Loucy (cell line): Measurements from ENCODE around the gene ATP1B2.

Source experiments
- H2AFZ ChIP-seq: fragments of 200-600 bp; sonication (generic); 2 replicates; pipeline ENCODE4 v1.6.0; 2016; ENCODE audit warnings: antibody characterized with exemption, mild to moderate bottlenecking, low read length, moderate library complexity
- H3F3A ChIP-seq: fragments of 200-600 bp; 2 replicates; pipeline ENCODE4 v1.6.0; 2016; ENCODE audit warnings: antibody characterized with exemption, low read depth, mild to moderate bottlenecking
- H3K27me3 ChIP-seq: fragments of 200-600 bp; sonication (generic); 2 replicates; pipeline ENCODE4 v1.6.1; 2014; ENCODE audit warnings: low read length, mild to moderate bottlenecking; ENCODE audit not compliant: insufficient read depth, poor library complexity, severe bottlenecking
- H3K36me3 ChIP-seq: fragments of 200-600 bp; sonication (generic); 2 replicates; pipeline ENCODE4 v1.6.1; 2016; ENCODE audit warnings: low read length; ENCODE audit not compliant: insufficient read depth
- H3K4me1 ChIP-seq: fragments of 200-600 bp; sonication (generic); 2 replicates; pipeline ENCODE4 v1.5.1; 2014; ENCODE audit warnings: low read length, mild to moderate bottlenecking; ENCODE audit not compliant: insufficient read depth, poor library complexity, severe bottlenecking
- H3K4me2 ChIP-seq: fragments of 200-600 bp; sonication (generic); 2 replicates; pipeline ENCODE4 v1.6.0; 2014; ENCODE audit warnings: antibody characterized with exemption, low read length, low read depth, mild to moderate bottlenecking; ENCODE audit not compliant: poor library complexity, severe bottlenecking
- H3K4me3 ChIP-seq: fragments of 200-600 bp; sonication (generic); 2 replicates; pipeline ENCODE4 v1.5.1; 2014; ENCODE audit warnings: low read length, mild to moderate bottlenecking, mixed read lengths; ENCODE audit not compliant: poor library complexity, severe bottlenecking
- H3K79me2 ChIP-seq: fragments of 200-600 bp; sonication (generic); 2 replicates; pipeline ENCODE4 v1.6.1; 2014; ENCODE audit warnings: low read length; ENCODE audit not compliant: insufficient read depth
- H3K9ac ChIP-seq: fragments of 200-600 bp; sonication (generic); 2 replicates; pipeline ENCODE4 v1.6.0; 2014; ENCODE audit warnings: mild to moderate bottlenecking, low read depth, low read length, moderate library complexity; ENCODE audit not compliant: poor library complexity, severe bottlenecking
- H3K9me2 ChIP-seq: fragments of 200-600 bp; sonication (generic); replicated peaks from 2 replicates; pipeline ENCODE4 v1.6.1; 2016; ENCODE audit warnings: low read depth, low read length, mixed read lengths
- H3K9me3 ChIP-seq: fragments of 200-600 bp; sonication (generic); 2 replicates; pipeline ENCODE4 v1.6.1; 2014; ENCODE audit warnings: mild to moderate bottlenecking, antibody characterized with exemption, low read length, low read depth; ENCODE audit not compliant: insufficient read depth
- H4K20me1 ChIP-seq: fragments of 200-600 bp; sonication (generic); 2 replicates; pipeline ENCODE4 v1.6.0; 2014; ENCODE audit warnings: antibody characterized with exemption, low read length, mild to moderate bottlenecking; ENCODE audit not compliant: insufficient read depth, poor library complexity, severe bottlenecking
- CTCF ChIP-seq: fragments of 200-600 bp; sonication (generic); conservative IDR thresholded peaks from 2 replicates; pipeline ENCODE4 v1.5.1; 2014; ENCODE audit warnings: mild to moderate bottlenecking, antibody characterized with exemption, low read length
- EZH2phosphoT487 ChIP-seq: fragments of 200-600 bp; IDR thresholded peaks from 2 replicates; pipeline ENCODE4 v1.6.1; 2018; ENCODE audit warnings: antibody characterized with exemption, mild to moderate bottlenecking, moderate library complexity, borderline replicate concordance

Gene ATP1B2

GRCh38 chr17:7687072-7687907, 36.6 kb downstream of the ATP1B2 start, which contains the start of gene TP53:
Gene TP53 (minus strand): TSS chr17:7687490. CDS start chr17:7676594, 10,896 bp downstream.
- Histone ChIP-seq H3K9ac (peak within 1 kb of the TSS; percentile 98), H3K4me1 (peaks cover 24% of the 10 kb centered on the region), H3F3A (0 out of 2 replicates have a peak, but pooled peaks cover 2% of the 10 kb centered on the region), H3K79me2 (peaks cover 65% of the 10 kb centered on the region), H3K4me2 (peak within 1 kb of the TSS; percentile 88), H3K9me2 (no peaks in the 10 kb centered on the region), H3K9me3 (no peaks in the 10 kb centered on the region), H3K36me3 (peaks cover 6% of the 10 kb centered on the region; the same call in 1 of the 2 replicates), H2AFZ (peak within 1 kb of the TSS; percentile 83), H3K27me3 (peaks cover 4% of the 10 kb centered on the region), H4K20me1 (peaks cover 32% of the 10 kb centered on the region), H3K4me3 (peak within 1 kb of the TSS; percentile 82)
- no peak for TF ChIP-seq CTCF
- TF ChIP-seq EZH2phosphoT487, result no peak

- peaks cover 4% of the 10 kb centered on the region for H3K27me3 ChIP-seq
- H3K9ac ChIP-seq, result peak within 1 kb of the TSS; percentile 98
- peak within 1 kb of the TSS; percentile 82 for H3K4me3 ChIP-seq
- H2AFZ ChIP-seq, result peak within 1 kb of the TSS; percentile 83
- H4K20me1 ChIP-seq, result peaks cover 26% of the 10 kb centered on the region
- H3K4me1 ChIP-seq, result peaks cover 24% of the 10 kb centered on the region
- no peak for TF ChIP-seq EZH2phosphoT487
- peak; percentile 96 for TF ChIP-seq CTCF
- H3F3A ChIP-seq, result 0 out of 2 replicates have a peak, but pooled peaks cover 2% of the 10 kb centered on the region
- H3K9me2 ChIP-seq, result no peaks in the 10 kb centered on the region
- peak within 1 kb of the TSS; percentile 88 for H3K4me2 ChIP-seq
- no peaks in the 10 kb centered on the region for H3K9me3 ChIP-seq
- H3K79me2 ChIP-seq, result peaks cover 56% of the 10 kb centered on the region
- H3K36me3 ChIP-seq, result peaks cover 3% of the 10 kb centered on the region; the same call in 1 of the 2 replicates
Measured at GRCh38 chr17:7687908-7688807, 37.4 kb downstream of the ATP1B2 start, which contains the start of gene WRAP53. Gene WRAP53 (plus strand): TSS chr17:7688477. CDS start chr17:7688649, 172 bp downstream.

- no peak for TF ChIP-seq EZH2phosphoT487
- no peak for TF ChIP-seq CTCF
- H3K9me3 ChIP-seq, result no peaks in the 10 kb centered on the region
- peak overlapping the region; percentile 82 for H3K4me3 ChIP-seq
- peak overlapping the region; percentile 88 for H3K4me2 ChIP-seq
- peak overlapping the region; percentile 98 for H3K9ac ChIP-seq
- peaks cover 24% of the 10 kb centered on the region for H3K4me1 ChIP-seq
- peak overlapping the region; percentile 77 for H2AFZ ChIP-seq
- H3K36me3 ChIP-seq, result peaks cover 3% of the 10 kb centered on the region; the same call in 1 of the 2 replicates
- peaks cover 49% of the 10 kb centered on the region for H3K79me2 ChIP-seq
- no peaks in the 10 kb centered on the region for H3K9me2 ChIP-seq
- 0 out of 2 replicates have a peak, but pooled peaks cover 2% of the 10 kb centered on the region for H3F3A ChIP-seq
- H4K20me1 ChIP-seq, result peaks cover 21% of the 10 kb centered on the region
- peaks cover 4% of the 10 kb centered on the region for H3K27me3 ChIP-seq
Measured at GRCh38 chr17:7688808-7689316, 38.1 kb downstream of the ATP1B2 start.
